Measurements from ENCODE around the gene ANKRD39.
"Not testable (repeated sequence)": the region's sequence is repeated elsewhere in the genome, so short reads cannot be mapped to it uniquely, and the experiment has no call there.

Gene ANKRD39

DNA sequence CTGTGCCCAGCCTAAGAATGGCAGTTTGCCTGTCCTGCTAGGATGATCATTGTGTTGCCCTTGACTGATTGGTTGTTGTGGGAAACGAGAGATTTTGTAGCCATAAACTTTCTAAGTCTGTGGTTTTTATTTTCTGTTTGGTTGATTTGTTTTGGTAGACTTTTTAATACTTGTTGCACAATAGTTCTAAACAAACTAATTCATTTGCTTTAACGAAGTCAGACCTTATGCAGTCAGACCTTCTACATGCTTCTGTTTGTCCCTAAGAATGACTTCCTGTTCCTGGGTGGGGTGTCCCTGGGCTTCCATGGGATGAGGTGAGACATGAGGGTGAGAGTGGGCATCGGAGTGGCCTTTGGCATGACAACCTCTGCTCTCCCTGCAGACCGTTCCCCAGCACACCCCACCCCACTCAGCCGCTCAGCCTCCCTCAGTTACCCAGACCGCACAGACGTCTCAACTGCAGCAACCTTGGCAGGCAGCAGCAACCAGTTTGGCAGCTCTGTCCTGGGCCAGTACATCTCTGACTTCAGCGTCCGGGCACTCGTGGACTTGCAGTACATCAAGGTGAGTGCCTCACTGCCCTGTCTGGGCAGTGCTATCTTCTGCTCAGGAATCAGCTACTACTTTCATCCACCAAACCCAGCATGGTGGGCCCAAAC is 49.5 kb downstream of the ANKRD39 start:
- Histone ChIP-seq H3K79me2 (ENCODE audit: low read length) (no peaks in the 10 kb centered on the region), H3K27ac (ENCODE audit: low read length) (no peak overlapping the region), H3K4me2 (ENCODE audit: low read depth, low read length) (no peak overlapping the region), H3K36me3 (replicated peaks; ENCODE audit: insufficient read depth, low read length) (no peaks in the 10 kb centered on the region), H3K9me3 (replicated peaks; ENCODE audit: insufficient read depth, low read length) (no peaks in the 10 kb centered on the region), H4K20me1 (ENCODE audit: insufficient read depth, low read length) (no peaks in the 10 kb centered on the region), H3F3A (ENCODE audit: insufficient read depth, low read length) (no peaks in the 10 kb centered on the region), H2AFZ (ENCODE audit: low read length) (no peak overlapping the region), H3K27me3 (replicated peaks; ENCODE audit: insufficient read depth, low read length) (no peaks in the 10 kb centered on the region), H3K4me1 (ENCODE audit: low read length) (no peaks in the 10 kb centered on the region), H3K4me3 (ENCODE audit: low read length) (no peak overlapping the region), H3K9ac (ENCODE audit: low read length) (no peak overlapping the region), H3K9me2 (replicated peaks; ENCODE audit: insufficient read depth, low read length) (no peaks in the 10 kb centered on the region)
- no peak for DNase-seq
- TF ChIP-seq EZH2phosphoT487 (IDR thresholded peaks at IDR 0.05; ENCODE audit: low read length) (no peak), EZH2 (optimal IDR thresholded peaks at IDR 0.05; ENCODE audit: low read depth, low read length) (no peak)
- TF ChIP-seq, protein P1, sequence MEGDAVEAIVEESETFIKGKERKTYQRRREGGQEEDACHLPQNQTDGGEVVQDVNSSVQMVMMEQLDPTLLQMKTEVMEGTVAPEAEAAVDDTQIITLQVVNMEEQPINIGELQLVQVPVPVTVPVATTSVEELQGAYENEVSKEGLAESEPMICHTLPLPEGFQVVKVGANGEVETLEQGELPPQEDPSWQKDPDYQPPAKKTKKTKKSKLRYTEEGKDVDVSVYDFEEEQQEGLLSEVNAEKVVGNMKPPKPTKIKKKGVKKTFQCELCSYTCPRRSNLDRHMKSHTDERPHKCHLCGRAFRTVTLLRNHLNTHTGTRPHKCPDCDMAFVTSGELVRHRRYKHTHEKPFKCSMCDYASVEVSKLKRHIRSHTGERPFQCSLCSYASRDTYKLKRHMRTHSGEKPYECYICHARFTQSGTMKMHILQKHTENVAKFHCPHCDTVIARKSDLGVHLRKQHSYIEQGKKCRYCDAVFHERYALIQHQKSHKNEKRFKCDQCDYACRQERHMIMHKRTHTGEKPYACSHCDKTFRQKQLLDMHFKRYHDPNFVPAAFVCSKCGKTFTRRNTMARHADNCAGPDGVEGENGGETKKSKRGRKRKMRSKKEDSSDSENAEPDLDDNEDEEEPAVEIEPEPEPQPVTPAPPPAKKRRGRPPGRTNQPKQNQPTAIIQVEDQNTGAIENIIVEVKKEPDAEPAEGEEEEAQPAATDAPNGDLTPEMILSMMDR (IDR thresholded peaks at IDR 0.05; ENCODE audit: low read length), result no peak

GRCh38 chr2:96807127-96807471 is 50.7 kb downstream of the ANKRD39 start:
- H3K9me3 ChIP-seq (replicated peaks; ENCODE audit: insufficient read depth, low read length), result no peaks in the 10 kb centered on the region
- H3K4me2 ChIP-seq (ENCODE audit: low read depth, low read length), result no peak overlapping the region
- H3K9me2 ChIP-seq (replicated peaks; ENCODE audit: insufficient read depth, low read length), result no peaks in the 10 kb centered on the region
- no peaks in the 10 kb centered on the region for H4K20me1 ChIP-seq (ENCODE audit: insufficient read depth, low read length)
- H3K36me3 ChIP-seq (replicated peaks; ENCODE audit: insufficient read depth, low read length), result no peaks in the 10 kb centered on the region
- no peak overlapping the region for H3K9ac ChIP-seq (ENCODE audit: low read length)
- no peak overlapping the region for H3K27ac ChIP-seq (ENCODE audit: low read length)
- no peak overlapping the region for H3K4me3 ChIP-seq (ENCODE audit: low read length)
- H3K4me1 ChIP-seq (ENCODE audit: low read length), result no peaks in the 10 kb centered on the region
- H3K27me3 ChIP-seq (replicated peaks; ENCODE audit: insufficient read depth, low read length), result no peaks in the 10 kb centered on the region
- TF ChIP-seq EZH2phosphoT487 (IDR thresholded peaks at IDR 0.05; ENCODE audit: low read length), result no peak
- TF ChIP-seq, protein P1 (IDR thresholded peaks at IDR 0.05; ENCODE audit: low read length), result no peak
- TF ChIP-seq EZH2 (optimal IDR thresholded peaks at IDR 0.05; ENCODE audit: low read depth, low read length), result no peak
- H2AFZ ChIP-seq (ENCODE audit: low read length), result no peak overlapping the region
- H3F3A ChIP-seq (ENCODE audit: insufficient read depth, low read length), result no peaks in the 10 kb centered on the region
- H3K79me2 ChIP-seq (ENCODE audit: low read length), result no peaks in the 10 kb centered on the region
- DNase-seq, result no peak

DNA sequence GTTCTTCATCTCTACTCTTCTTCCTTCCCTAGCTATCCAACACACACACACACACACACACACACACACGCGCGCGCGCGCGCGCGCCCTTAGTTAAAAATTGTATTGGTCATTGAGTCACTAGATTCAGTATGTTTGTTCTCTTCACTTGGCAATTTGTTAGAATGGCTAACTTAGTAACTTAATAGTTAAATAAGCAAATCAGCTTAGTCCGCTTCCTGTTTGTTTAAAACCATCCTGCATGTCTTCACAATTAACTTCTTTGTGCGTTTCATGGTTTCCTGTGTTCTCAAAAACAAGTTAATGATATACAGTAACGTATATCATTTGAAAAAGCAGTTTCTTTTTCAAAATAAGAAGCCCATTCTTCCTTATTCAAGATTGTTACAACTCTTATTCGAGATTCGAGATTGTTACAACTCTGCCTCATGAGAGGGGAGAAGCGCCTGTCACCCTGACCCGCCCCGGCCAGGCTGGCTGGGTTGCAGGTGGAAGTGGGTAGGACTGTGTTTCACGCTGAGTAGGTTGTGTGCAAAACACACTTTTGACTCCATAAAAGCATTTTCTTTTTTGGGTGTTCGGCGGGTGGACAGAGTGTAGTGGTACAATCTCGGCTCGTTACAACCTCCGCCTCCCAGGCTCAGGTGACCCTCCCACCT is 51.2 kb downstream of the ANKRD39 start:
- Histone ChIP-seq H4K20me1 (ENCODE audit: insufficient read depth, low read length) (no peaks in the 10 kb centered on the region), H3K9me3 (replicated peaks; ENCODE audit: insufficient read depth, low read length) (no peaks in the 10 kb centered on the region), H2AFZ (ENCODE audit: low read length) (no peak overlapping the region), H3K36me3 (replicated peaks; ENCODE audit: insufficient read depth, low read length) (no peaks in the 10 kb centered on the region), H3K9me2 (replicated peaks; ENCODE audit: insufficient read depth, low read length) (no peaks in the 10 kb centered on the region), H3F3A (ENCODE audit: insufficient read depth, low read length) (no peaks in the 10 kb centered on the region), H3K4me1 (ENCODE audit: low read length) (no peaks in the 10 kb centered on the region), H3K79me2 (ENCODE audit: low read length) (no peaks in the 10 kb centered on the region), H3K4me3 (ENCODE audit: low read length) (no peak overlapping the region), H3K27me3 (replicated peaks; ENCODE audit: insufficient read depth, low read length) (no peaks in the 10 kb centered on the region), H3K4me2 (ENCODE audit: low read depth, low read length) (no peak overlapping the region), H3K9ac (ENCODE audit: low read length) (no peak overlapping the region), H3K27ac (ENCODE audit: low read length) (no peak overlapping the region)
- DNase-seq, result no peak
- no peak for TF ChIP-seq EZH2 (optimal IDR thresholded peaks at IDR 0.05; ENCODE audit: low read depth, low read length)
- TF ChIP-seq, protein P1 (IDR thresholded peaks at IDR 0.05; ENCODE audit: low read length), result no peak
- TF ChIP-seq EZH2phosphoT487 (IDR thresholded peaks at IDR 0.05; ENCODE audit: low read length), result no peak

- H3F3A ChIP-seq (ENCODE audit: insufficient read depth, low read length); H3K9ac ChIP-seq (ENCODE audit: low read length); H3K4me1 ChIP-seq (ENCODE audit: low read length); DNase-seq; H3K79me2 ChIP-seq (ENCODE audit: low read length); H3K27ac ChIP-seq (ENCODE audit: low read length); H3K9me3 ChIP-seq (replicated peaks; ENCODE audit: insufficient read depth, low read length); H4K20me1 ChIP-seq (ENCODE audit: insufficient read depth, low read length); H3K27me3 ChIP-seq (replicated peaks; ENCODE audit: insufficient read depth, low read length); H3K36me3 ChIP-seq (replicated peaks; ENCODE audit: insufficient read depth, low read length); H3K9me2 ChIP-seq (replicated peaks; ENCODE audit: insufficient read depth, low read length); H3K4me2 ChIP-seq (ENCODE audit: low read depth, low read length); H3K4me3 ChIP-seq (ENCODE audit: low read length); H2AFZ ChIP-seq (ENCODE audit: low read length): not testable (repeated sequence)
These were observed 51.9 kb downstream of the ANKRD39 start for GRCh38 chr2:96805946-96806345.
